GM21737 (cell line): Measurements from ENCODE around the gene DSCAML1.

Experiments
- ATAC-seq: cut with Tn5 transposase; IDR thresholded peaks from one replicate; pipeline ENCODE4 v1.9.1; 2021; ENCODE audit warnings: mild to moderate bottlenecking, moderate library complexity; ENCODE audit not compliant: unreplicated experiment

DSCAML1 gene

GRCh38 chr11:117620086-117620485 lies 176.9 kb downstream of the DSCAML1 start:
- no peak for ATAC-seq

GRCh38 chr11:117619661-117620060 lies 177.4 kb downstream of the DSCAML1 start:
- no peak for ATAC-seq

GRCh38 chr11:117618982-117619355 lies 178.0 kb downstream of the DSCAML1 start:
- no peak for ATAC-seq

GRCh38 chr11:117618302-117618981 lies 178.6 kb downstream of the DSCAML1 start:
- no peak for ATAC-seq

GRCh38 chr11:117616979-117617378 lies 180.0 kb downstream of the DSCAML1 start:
- no peak for ATAC-seq

- ATAC-seq, result no peak
Measured at GRCh38 chr11:117614728-117615127, 182.3 kb downstream of the DSCAML1 start.

- no peak for ATAC-seq
Measured at GRCh38 chr11:117613521-117613920, 183.5 kb downstream of the DSCAML1 start.

GRCh38 chr11:117612177-117612576 lies 184.8 kb downstream of the DSCAML1 start:
- no peak for ATAC-seq

- no peak for ATAC-seq
Measured at GRCh38 chr11:117610901-117611300, 186.1 kb downstream of the DSCAML1 start.

GRCh38 chr11:117610045-117610444 lies 187.0 kb downstream of the DSCAML1 start:
- no peak for ATAC-seq

- no peak for ATAC-seq
Measured at GRCh38 chr11:117607449-117607848, 189.6 kb downstream of the DSCAML1 start.

- no peak for ATAC-seq
Measured at GRCh38 chr11:117606790-117607189, 190.2 kb downstream of the DSCAML1 start.

GRCh38 chr11:117606211-117606610 lies 190.8 kb downstream of the DSCAML1 start:
- no peak for ATAC-seq

GRCh38 chr11:117605331-117605730 lies 191.7 kb downstream of the DSCAML1 start:
- no peak for ATAC-seq

- no peak for ATAC-seq
Measured at GRCh38 chr11:117604336-117604995, 192.6 kb downstream of the DSCAML1 start.

- no peak for ATAC-seq
Measured at GRCh38 chr11:117603932-117604331, 193.1 kb downstream of the DSCAML1 start.

GRCh38 chr11:117601006-117601708 lies 195.9 kb downstream of the DSCAML1 start:
- no peak for ATAC-seq

GRCh38 chr11:117600234-117600783 lies 196.7 kb downstream of the DSCAML1 start:
- no peak for ATAC-seq

- ATAC-seq, result no peak
Measured at GRCh38 chr11:117597071-117597470, 199.9 kb downstream of the DSCAML1 start.

GRCh38 chr11:117595440-117595839 lies 201.6 kb downstream of the DSCAML1 start:
- ATAC-seq, result no peak

- ATAC-seq, result no peak
Measured at GRCh38 chr11:117594721-117595120, 202.3 kb downstream of the DSCAML1 start.

GRCh38 chr11:117593065-117593464 lies 204.0 kb downstream of the DSCAML1 start:
- no peak for ATAC-seq
